D341Med (cell line): ENCODE results near the gene RUNX2.
"Not testable (repeated sequence)": the region's sequence is repeated elsewhere in the genome, so short reads cannot be mapped to it uniquely, and the experiment has no call there.

Experiments used
- DNase-seq: peaks from one replicate; pipeline ENCODE4 v3.0.0; 2012; ENCODE audit warnings: low spot score

Gene RUNX2

GRCh38 chr6:45457141-45457540 lies 129.0 kb downstream of the RUNX2 start:
- DNase-seq: no peak

GRCh38 chr6:45458672-45459071 lies 130.5 kb downstream of the RUNX2 start:
- DNase-seq: no peak

- DNase-seq: no peak
These were observed 132.0 kb downstream of the RUNX2 start for GRCh38 chr6:45460166-45460565.

- no peak for DNase-seq
These were observed 133.4 kb downstream of the RUNX2 start for GRCh38 chr6:45461486-45461885.

- no peak for DNase-seq
These were observed 134.3 kb downstream of the RUNX2 start for GRCh38 chr6:45462190-45463134.

- DNase-seq: no peak
These were observed 136.6 kb downstream of the RUNX2 start for GRCh38 chr6:45464685-45465084.

- DNase-seq: no peak
These were observed 138.6 kb downstream of the RUNX2 start for GRCh38 chr6:45466686-45467085.

GRCh38 chr6:45467417-45467816 lies 139.3 kb downstream of the RUNX2 start:
- not testable (repeated sequence) for DNase-seq

GRCh38 chr6:45467853-45468252 lies 139.7 kb downstream of the RUNX2 start:
- no peak for DNase-seq

- DNase-seq: no peak
These were observed 141.5 kb downstream of the RUNX2 start for GRCh38 chr6:45469663-45470062.

GRCh38 chr6:45470131-45470738 lies 142.1 kb downstream of the RUNX2 start:
- no peak for DNase-seq

GRCh38 chr6:45472382-45472781 lies 144.3 kb downstream of the RUNX2 start:
- no peak for DNase-seq

GRCh38 chr6:45473121-45473993 lies 145.2 kb downstream of the RUNX2 start:
- DNase-seq: no peak

- no peak for DNase-seq
These were observed 146.2 kb downstream of the RUNX2 start for GRCh38 chr6:45474376-45474775.

- no peak for DNase-seq
These were observed 148.2 kb downstream of the RUNX2 start for GRCh38 chr6:45476341-45476740.

GRCh38 chr6:45477278-45477677 lies 149.1 kb downstream of the RUNX2 start:
- DNase-seq: no peak

GRCh38 chr6:45477790-45478189 lies 149.7 kb downstream of the RUNX2 start:
- DNase-seq: no peak

GRCh38 chr6:45478240-45478639 lies 150.1 kb downstream of the RUNX2 start:
- DNase-seq: no peak

GRCh38 chr6:45479834-45480751 lies 152.0 kb downstream of the RUNX2 start:
- DNase-seq: peak; percentile 56

GRCh38 chr6:45480752-45481415 lies 152.8 kb downstream of the RUNX2 start:
- DNase-seq: no peak

GRCh38 chr6:45483021-45483420 lies 154.9 kb downstream of the RUNX2 start:
- DNase-seq: no peak
